ENCODE results near the gene TMEM14C.

TMEM14C gene

GRCh38 chr6:10725044-10725443 is 2.2 kb downstream of the TMEM14C start:
- no peak for DNase-seq (ENCODE audit: low read depth, low spot score)
- ChIA-PET POLR2A (no interaction called here), CTCF (no interaction called here)
- no peak for TF ChIP-seq CTCF (IDR thresholded peaks at IDR 0.05; ENCODE audit: insufficient read depth, low read length, missing control alignments)
- H3K4me3 ChIP-seq (ENCODE audit: low read depth, low read length), result no peak overlapping the region

GRCh38 chr6:10725716-10726115 is 2.8 kb downstream of the TMEM14C start:
- POLR2A ChIA-PET, result no interaction called here

GRCh38 chr6:10730254-10730653 is 7.4 kb downstream of the TMEM14C start:
- ChIA-PET CTCF (interaction anchor here (1.5 kb wide), 1 partner anchor 18 kb away, joined by 5 read pairs; no protein-coding TSS in a partner anchor), POLR2A (no interaction called here)
- DNase-seq (ENCODE audit: low read depth, low spot score), result no peak
- no peak for TF ChIP-seq CTCF (IDR thresholded peaks at IDR 0.05; ENCODE audit: insufficient read depth, low read length, missing control alignments)
- no peak overlapping the region for H3K4me3 ChIP-seq (ENCODE audit: low read depth, low read length)

More at GRCh38 chr6:10725716-10726115, 2.8 kb downstream of the TMEM14C start:
- CTCF ChIA-PET, result interaction anchor here (0.9 kb wide), 1 partner anchor 76 kb away, joined by 3 read pairs; no protein-coding TSS in a partner anchor
- DNase-seq (ENCODE audit: low read depth, low spot score), result no peak
- TF ChIP-seq CTCF (IDR thresholded peaks at IDR 0.05; ENCODE audit: insufficient read depth, low read length, missing control alignments), result no peak
- H3K4me3 ChIP-seq (ENCODE audit: low read depth, low read length), result no peak overlapping the region

GRCh38 chr6:10733151-10733715 is 10.4 kb downstream of the TMEM14C start:
- POLR2A ChIA-PET, result interaction anchor here (1.8 kb wide), 1 partner anchor 10 kb away, joined by 7 read pairs; the partner anchor contains the start of gene TMEM14C

GRCh38 chr6:10733863-10734262 is 11.0 kb downstream of the TMEM14C start:
- DNase-seq (ENCODE audit: low read depth, low spot score), result no peak
- ChIA-PET CTCF (no interaction called here), POLR2A (interaction anchor here (1.5 to 1.8 kb wide), 2 partner anchors 11 to 39 kb away, joined by 5 to 7 read pairs; partner anchors contain the start of genes C6orf52, PAK1IP1 and TMEM14C)
- no peak overlapping the region for H3K4me3 ChIP-seq (ENCODE audit: low read depth, low read length)
- no peak for TF ChIP-seq CTCF (IDR thresholded peaks at IDR 0.05; ENCODE audit: insufficient read depth, low read length, missing control alignments)

More at GRCh38 chr6:10733151-10733715, 10.4 kb downstream of the TMEM14C start:
- DNase-seq (ENCODE audit: low read depth, low spot score), result no peak
- TF ChIP-seq CTCF (IDR thresholded peaks at IDR 0.05; ENCODE audit: insufficient read depth, low read length, missing control alignments), result no peak
- no peak overlapping the region for H3K4me3 ChIP-seq (ENCODE audit: low read depth, low read length)
- CTCF ChIA-PET, result interaction anchor here (0.8 to 1.3 kb wide), 3 partner anchors 9 to 15 kb away, joined by 3 to 4 read pairs (median 3); no protein-coding TSS in a partner anchor

- CTCF ChIA-PET, result interaction anchor here (2.4 kb wide), 1 partner anchor 10 kb away, joined by 8 read pairs; no protein-coding TSS in a partner anchor
- DNase-seq (ENCODE audit: low read depth, low spot score), result no peak
- H3K4me3 ChIP-seq (ENCODE audit: low read depth, low read length), result no peak overlapping the region
- POLR2A ChIA-PET, result no interaction called here
- TF ChIP-seq CTCF (IDR thresholded peaks at IDR 0.05; ENCODE audit: insufficient read depth, low read length, missing control alignments), result no peak
These were observed 13.9 kb downstream of the TMEM14C start for GRCh38 chr6:10736731-10737130.
